Spleen (tissue), 7 donors: ENCODE measurements around the gene BAHCC1.

Source experiments
- POLR2A ChIP-seq, 3 donors: fragments of 450-650 bp; IDR thresholded peaks; one replicate each; pipeline ENCODE4 v1.5.1; 2017; ENCODE audit warnings: antibody characterized with exemption in 3 of 3, mild to moderate bottlenecking in 1 of 3
- TF ChIP-seq, protein P1 (sequence below), 11 experiments: fragments of 200-600 bp in 7 of 11; fragments of 450-650 bp in 4 of 11; sonication (generic) in 4 of 11; IDR thresholded peaks in 8 of 11; conservative IDR thresholded peaks in 3 of 11; 1 replicate in 7 of 11; 2 replicates in 4 of 11; pipeline versions ENCODE4 v1.4.0 to v1.8.0; 2016 to 2021; ENCODE audit warnings: antibody characterized with exemption in 11 of 11, inconsistent platforms in 4 of 11, mild to moderate bottlenecking in 1 of 11
- donor health status: DM: no; HTN: no; CAD: no; lungs with moderate emphysema.
- donor health status: DM: no; HTN: no; CAD: no.
- donor health status: DM: no; HTN: no; CAD: no.

DNA sequence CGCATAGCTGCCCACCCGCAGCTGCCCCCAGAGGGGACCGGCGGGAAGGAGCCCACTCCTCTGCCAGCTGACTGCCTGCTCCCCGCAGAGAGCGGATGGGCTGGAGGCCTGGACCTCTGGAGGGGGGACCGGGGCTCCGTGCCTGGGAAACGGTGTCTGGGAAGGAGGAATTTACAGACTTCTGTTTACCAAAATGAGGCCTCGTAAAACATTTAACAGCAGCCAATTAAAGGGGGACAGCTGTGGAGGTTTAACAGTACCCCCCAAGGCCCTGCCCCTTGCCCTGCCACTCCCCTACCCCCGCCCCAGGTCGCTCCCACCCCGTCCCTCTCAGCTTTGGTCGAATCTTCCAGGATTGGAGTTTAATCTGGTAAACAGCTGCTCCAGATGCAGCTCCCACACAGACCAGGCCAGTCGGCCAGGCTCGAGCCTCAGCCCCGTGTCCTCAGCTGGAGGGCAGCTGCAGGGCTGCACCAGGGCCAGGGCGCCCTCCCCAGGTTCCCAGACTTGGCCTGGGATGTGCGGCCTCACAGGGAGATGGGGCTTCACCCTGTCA is 41.1 kb downstream of the BAHCC1 start:
- TF ChIP-seq, protein P1, sequence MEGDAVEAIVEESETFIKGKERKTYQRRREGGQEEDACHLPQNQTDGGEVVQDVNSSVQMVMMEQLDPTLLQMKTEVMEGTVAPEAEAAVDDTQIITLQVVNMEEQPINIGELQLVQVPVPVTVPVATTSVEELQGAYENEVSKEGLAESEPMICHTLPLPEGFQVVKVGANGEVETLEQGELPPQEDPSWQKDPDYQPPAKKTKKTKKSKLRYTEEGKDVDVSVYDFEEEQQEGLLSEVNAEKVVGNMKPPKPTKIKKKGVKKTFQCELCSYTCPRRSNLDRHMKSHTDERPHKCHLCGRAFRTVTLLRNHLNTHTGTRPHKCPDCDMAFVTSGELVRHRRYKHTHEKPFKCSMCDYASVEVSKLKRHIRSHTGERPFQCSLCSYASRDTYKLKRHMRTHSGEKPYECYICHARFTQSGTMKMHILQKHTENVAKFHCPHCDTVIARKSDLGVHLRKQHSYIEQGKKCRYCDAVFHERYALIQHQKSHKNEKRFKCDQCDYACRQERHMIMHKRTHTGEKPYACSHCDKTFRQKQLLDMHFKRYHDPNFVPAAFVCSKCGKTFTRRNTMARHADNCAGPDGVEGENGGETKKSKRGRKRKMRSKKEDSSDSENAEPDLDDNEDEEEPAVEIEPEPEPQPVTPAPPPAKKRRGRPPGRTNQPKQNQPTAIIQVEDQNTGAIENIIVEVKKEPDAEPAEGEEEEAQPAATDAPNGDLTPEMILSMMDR (IDR thresholded peaks at IDR 0.05 in 8 of 11, conservative IDR thresholded peaks at IDR 0.05 in 3 of 11) = no peak
- TF ChIP-seq POLR2A (IDR thresholded peaks at IDR 0.05) = no peak
